Mononuclear cell (primary cell): ENCODE data around the gene TFPT. TPM values are rescaled to one million over a fixed set of nuclear protein-coding genes. Genes with fewer than 3 reads are reported as not detected.

Source experiments
- H3K27me3 ChIP-seq: 2 replicates; pipeline ENCODE4 v1.6.0; 2011; ENCODE audit warnings: low read length, control low read depth; ENCODE audit not compliant: insufficient read depth
- H3K4me1 ChIP-seq: 2 replicates; pipeline ENCODE4 v1.5.1; 2011; ENCODE audit warnings: mild to moderate bottlenecking, low read length, control low read depth; ENCODE audit not compliant: insufficient read depth
- H3K4me3 ChIP-seq: 2 replicates; pipeline ENCODE4 v1.5.1; 2011; ENCODE audit warnings: mild to moderate bottlenecking, low read length, moderate library complexity
- H3K9me3 ChIP-seq: 2 replicates; pipeline ENCODE4 v1.5.1; 2011; ENCODE audit warnings: low read depth, mild to moderate bottlenecking, control low read depth, low read length
- total RNA-seq: library from RNA; depleted of rRNA; stranded (reverse); fragments of >200 nt; gene quantifications from one replicate; pipeline ENCODE4 v1.2.3, GENCODE V29; 2012

The TFPT gene
- total RNA-seq, 1 donor, result 5.7 TPM

GRCh38 chr19:54081032-54081431 lies 34.4 kb downstream of the TFPT start, which contains the start of gene TARM1:
Gene TARM1 (minus strand): TSS chr19:54081365. CDS start chr19:54081340, 25 bp downstream.
- Histone ChIP-seq H3K9me3 (no peaks in the 10 kb centered on the region), H3K4me3 (no peak within 1 kb of the TSS), H3K27me3 (no peaks in the 10 kb centered on the region), H3K4me1 (peaks cover 21% of the 10 kb centered on the region)

GRCh38 chr19:54077334-54077733 lies 38.1 kb downstream of the TFPT start:
- Histone ChIP-seq H3K27me3 (no peaks in the 10 kb centered on the region), H3K9me3 (no peaks in the 10 kb centered on the region), H3K4me3 (no peak overlapping the region), H3K4me1 (peaks cover 21% of the 10 kb centered on the region)

GRCh38 chr19:54074851-54075250 lies 40.6 kb downstream of the TFPT start:
- H3K4me3 ChIP-seq, result no peak overlapping the region

GRCh38 chr19:54073829-54074228 lies 41.6 kb downstream of the TFPT start:
- H3K9me3 ChIP-seq, result no peaks in the 10 kb centered on the region
- H3K4me3 ChIP-seq, result no peak overlapping the region
- H3K4me1 ChIP-seq, result peaks cover 11% of the 10 kb centered on the region
- no peaks in the 10 kb centered on the region for H3K27me3 ChIP-seq

More at GRCh38 chr19:54074851-54075250, 40.6 kb downstream of the TFPT start:
- Histone ChIP-seq H3K9me3 (no peaks in the 10 kb centered on the region), H3K27me3 (no peaks in the 10 kb centered on the region), H3K4me1 (peaks cover 11% of the 10 kb centered on the region)

- no peaks in the 10 kb centered on the region for H3K9me3 ChIP-seq
- H3K4me1 ChIP-seq, result no peaks in the 10 kb centered on the region
- H3K4me3 ChIP-seq, result no peak overlapping the region
- no peaks in the 10 kb centered on the region for H3K27me3 ChIP-seq
These were observed 46.0 kb downstream of the TFPT start for GRCh38 chr19:54069470-54069869.

GRCh38 chr19:54063350-54064116 lies 51.9 kb downstream of the TFPT start, which contains the start of gene VSTM1:
Gene VSTM1 (minus strand): TSS chr19:54063897. CDS start chr19:54063777, 120 bp downstream.
- Histone ChIP-seq H3K4me1 (peaks cover 26% of the 10 kb centered on the region), H3K9me3 (no peaks in the 10 kb centered on the region), H3K4me3 (peak within 1 kb of the TSS; percentile 22), H3K27me3 (no peaks in the 10 kb centered on the region)

- Histone ChIP-seq H3K4me3 (no peak overlapping the region), H3K27me3 (no peaks in the 10 kb centered on the region), H3K9me3 (no peaks in the 10 kb centered on the region), H3K4me1 (peaks cover 26% of the 10 kb centered on the region)
These were observed 52.8 kb downstream of the TFPT start for GRCh38 chr19:54062643-54063042.

Other genes with a start within 250 kb of the TFPT start
- gene MYADM, start 247.8 kb downstream of the TFPT start, total RNA-seq, result 51.9 TPM
- gene PRKCG, start 233.5 kb downstream of the TFPT start, total RNA-seq, result 0.10 TPM
- gene CACNG7, start 206.4 kb downstream of the TFPT start, total RNA-seq, result not detected
- gene CACNG8, start 152.7 kb downstream of the TFPT start, total RNA-seq, result not detected
- gene CACNG6, start 124.0 kb downstream of the TFPT start, total RNA-seq, result not detected
- 12.4 TPM for gene VSTM1, start 51.8 kb downstream of the TFPT start, total RNA-seq
- 0.21 TPM for gene TARM1, start 34.3 kb downstream of the TFPT start, total RNA-seq
- 8.7 TPM for gene OSCAR, start 14.9 kb downstream of the TFPT start, total RNA-seq
- 6.9 TPM for gene NDUFA3, start 12.8 kb downstream of the TFPT start, total RNA-seq
- 27.8 TPM for gene PRPF31, start 97 bp upstream of the TFPT start, total RNA-seq
- gene CNOT3, start 22.1 kb upstream of the TFPT start, total RNA-seq, result 8.1 TPM
- gene LENG1, start 44.1 kb upstream of the TFPT start, total RNA-seq, result 11.9 TPM
- gene TMC4, start 57.5 kb upstream of the TFPT start, total RNA-seq, result 0.31 TPM
- 30.3 TPM for gene MBOAT7, start 73.9 kb upstream of the TFPT start, total RNA-seq
- gene TSEN34, start 75.7 kb upstream of the TFPT start, total RNA-seq, result 15.5 TPM
- gene RPS9, start 85.2 kb upstream of the TFPT start, total RNA-seq, result 2,589 TPM
- gene LILRB3, start 107.3 kb upstream of the TFPT start, total RNA-seq, result 51.4 TPM
- 16.9 TPM for gene LILRA6, start 127.1 kb upstream of the TFPT start, total RNA-seq
- 0.10 TPM for gene LILRB5, start 141.6 kb upstream of the TFPT start, total RNA-seq
- 27.3 TPM for gene LILRB2, start 165.5 kb upstream of the TFPT start, total RNA-seq
- gene LILRA5, start 197.5 kb upstream of the TFPT start, total RNA-seq, result 191 TPM
- 4.0 TPM for gene LILRA4, start 223.5 kb upstream of the TFPT start, total RNA-seq
- gene LAIR1, start 249.3 kb upstream of the TFPT start, total RNA-seq, result 40.7 TPM